HUES6 (cell line): ENCODE measurements around the gene ITGB2.

Experiments used
- H3K27ac ChIP-seq: 2 replicates; pipeline ENCODE4 v1.7.0; 2013; ENCODE audit warnings: low read depth, mild to moderate bottlenecking, low read length, inconsistent platforms
- H3K27me3 ChIP-seq: 2 replicates; pipeline ENCODE4 v1.6.1; 2013; ENCODE audit warnings: low read length; ENCODE audit not compliant: control insufficient read depth, insufficient read depth
- H3K36me3 ChIP-seq: 2 replicates; pipeline ENCODE4 v1.6.1; 2013; ENCODE audit warnings: low read length; ENCODE audit not compliant: control insufficient read depth, insufficient read depth
- H3K4me1 ChIP-seq: 2 replicates; pipeline ENCODE4 v1.6.1; 2013; ENCODE audit warnings: low read length; ENCODE audit not compliant: control insufficient read depth, insufficient read depth
- H3K4me3 ChIP-seq: 2 replicates; pipeline ENCODE4 v1.5.1; 2013; ENCODE audit warnings: low read depth, low read length
- H3K9ac ChIP-seq: one replicate; pipeline ENCODE4 v1.6.1; 2013; ENCODE audit warnings: mild to moderate bottlenecking, low read length
- H3K9me3 ChIP-seq: 2 replicates; pipeline ENCODE4 v1.6.1; 2013; ENCODE audit warnings: low read depth, low read length; ENCODE audit not compliant: control insufficient read depth, insufficient read depth

The ITGB2 gene

DNA sequence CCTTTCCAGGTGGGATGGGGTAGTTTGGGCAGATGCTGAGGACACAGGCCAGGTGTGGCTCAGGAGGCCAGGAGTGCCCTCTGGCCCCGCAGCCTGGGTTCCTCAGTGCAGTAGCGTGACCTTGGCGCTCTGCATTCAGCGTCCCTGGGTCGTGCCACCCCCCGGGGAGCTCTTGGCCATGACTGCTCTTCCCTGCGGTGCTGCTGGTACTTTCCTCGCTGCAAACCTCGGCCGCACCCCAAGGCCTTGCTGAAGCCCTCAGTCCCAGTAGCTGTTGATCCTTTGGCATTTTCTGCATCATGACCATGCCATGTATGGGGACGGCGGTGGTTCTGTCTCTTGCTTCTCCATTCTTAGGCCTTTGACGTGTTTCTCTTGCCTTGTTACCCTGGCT lies 32.9 kb upstream of the ITGB2 start:
- no peak overlapping the region for H3K27ac ChIP-seq
- no peak overlapping the region for H3K9ac ChIP-seq
- H3K4me3 ChIP-seq: no peak overlapping the region
- H3K9me3 ChIP-seq: no peaks in the 10 kb centered on the region
- H3K4me1 ChIP-seq: peaks cover 4% of the 10 kb centered on the region; the same call in 1 of the 2 replicates
- peaks cover 54% of the 10 kb centered on the region for H3K36me3 ChIP-seq
- no peaks in the 10 kb centered on the region for H3K27me3 ChIP-seq

DNA sequence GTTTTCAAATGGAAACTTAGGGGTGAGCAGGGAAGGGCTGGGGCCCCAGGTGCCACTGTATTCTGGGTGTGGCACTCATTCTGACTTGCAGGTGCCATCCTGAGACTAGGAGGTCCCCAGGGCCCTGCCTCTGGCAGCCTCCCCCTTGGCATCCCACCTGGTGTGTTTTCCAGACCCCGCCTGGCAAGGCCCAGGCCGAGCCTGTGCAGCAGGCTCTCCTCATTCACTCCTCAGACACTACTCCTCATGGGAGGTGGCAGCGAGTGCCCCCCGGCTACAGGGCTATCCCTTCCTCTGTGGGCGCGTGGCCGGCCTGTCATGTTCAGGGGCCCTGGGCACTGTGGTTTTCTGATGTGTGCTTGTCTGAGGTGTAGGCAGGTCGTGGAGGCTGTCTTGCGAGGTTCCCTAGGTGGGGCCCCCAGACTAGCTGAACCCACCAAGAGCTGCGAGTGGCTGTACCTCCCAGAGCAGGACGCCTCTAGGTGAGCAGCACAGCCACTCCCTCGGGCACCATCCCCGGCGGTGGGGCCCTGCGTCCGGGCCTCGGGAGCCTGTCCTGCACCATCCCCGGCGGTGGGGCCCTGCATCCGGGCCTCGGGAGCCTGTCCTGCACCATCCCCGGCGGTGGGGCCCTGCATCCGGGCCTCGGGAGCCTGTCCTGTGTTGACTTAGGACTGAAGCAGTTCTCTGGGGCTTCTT lies 32.4 kb upstream of the ITGB2 start:
- Histone ChIP-seq H3K4me1 (peaks cover under 1% of the 10 kb centered on the region; the same call in 1 of the 2 replicates), H3K9me3 (no peaks in the 10 kb centered on the region), H3K36me3 (peaks cover 49% of the 10 kb centered on the region), H3K27ac (no peak overlapping the region), H3K9ac (no peak overlapping the region), H3K27me3 (no peaks in the 10 kb centered on the region), H3K4me3 (no peak overlapping the region)

DNA sequence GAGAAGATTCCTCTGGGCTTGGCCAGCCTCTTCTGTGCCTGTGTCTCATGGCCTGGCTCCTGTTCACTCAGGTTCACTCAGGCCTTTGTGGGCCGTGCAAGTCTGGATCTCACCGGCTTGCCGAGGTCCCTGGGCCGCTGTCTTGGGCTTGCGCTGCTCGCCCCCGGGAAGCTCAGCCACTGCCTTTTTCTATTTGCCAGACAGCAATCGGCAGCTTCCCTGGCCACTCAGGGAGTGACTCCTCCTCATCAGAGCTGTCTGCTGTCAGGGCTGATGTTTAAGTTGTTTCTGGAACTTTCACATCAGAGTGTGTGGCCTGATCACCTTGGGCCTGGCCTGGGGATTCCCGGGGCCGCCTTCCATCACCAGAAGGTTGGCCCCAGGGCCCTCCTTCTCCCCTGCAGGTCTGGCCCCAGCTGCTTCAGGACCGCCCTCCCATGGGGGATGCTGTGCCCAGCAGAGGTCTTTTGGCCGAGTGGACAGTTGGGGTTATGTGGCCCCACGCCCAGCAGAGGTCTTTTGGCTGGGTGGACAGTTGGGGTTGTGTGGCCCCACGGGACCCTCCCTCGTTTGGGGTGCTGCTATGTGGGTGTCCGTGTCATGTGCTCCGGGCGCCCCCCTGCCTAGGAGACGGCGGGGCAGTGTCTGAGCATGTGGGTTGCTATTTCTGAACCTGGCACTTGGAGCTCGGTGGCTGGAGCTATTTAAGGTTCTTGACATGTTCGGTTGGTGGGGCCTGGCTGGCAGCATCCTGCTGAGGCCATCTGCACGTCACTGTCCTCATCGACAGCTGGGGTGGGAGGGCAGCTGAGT lies 31.6 kb upstream of the ITGB2 start:
- H3K4me1 ChIP-seq: no peaks in the 10 kb centered on the region; the same call in 1 of the 2 replicates

DNA sequence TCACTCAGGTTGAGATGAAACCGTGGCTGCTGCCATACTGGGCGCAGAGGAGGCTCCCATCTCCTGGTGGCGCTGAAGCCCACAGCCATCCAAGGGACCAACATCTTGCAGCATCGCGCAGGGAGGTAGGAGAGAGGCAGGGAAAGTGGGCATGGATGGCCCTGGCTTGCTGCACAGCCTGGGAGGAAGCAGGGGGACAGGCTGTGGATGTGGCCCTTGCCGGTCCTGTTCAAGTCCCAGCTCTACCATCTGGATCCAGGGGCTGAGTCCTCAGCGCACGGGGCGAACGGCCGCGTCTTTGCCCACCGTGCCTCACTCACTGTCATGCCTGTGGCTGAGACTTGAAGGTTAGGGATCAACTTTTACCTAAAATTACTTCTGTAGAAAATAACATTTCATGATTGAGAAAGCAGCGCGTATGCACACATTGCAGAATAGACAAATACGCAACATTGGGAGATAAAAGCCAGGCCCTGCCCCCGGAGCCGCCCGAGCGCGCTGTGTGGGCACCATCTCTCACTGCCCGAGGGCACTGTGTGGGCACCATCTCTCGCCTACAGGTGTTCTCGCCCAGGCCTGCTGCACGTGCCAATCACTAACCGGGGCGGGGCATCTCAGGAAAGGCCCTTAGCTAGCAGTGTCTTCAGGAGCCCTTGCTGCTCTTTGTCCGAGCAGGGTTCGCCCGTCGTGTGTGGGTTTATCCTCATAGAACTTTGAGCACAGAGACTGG lies 30.7 kb upstream of the ITGB2 start:
- no peak overlapping the region for H3K9ac ChIP-seq
- H3K4me3 ChIP-seq: no peak overlapping the region
- peaks cover 43% of the 10 kb centered on the region for H3K36me3 ChIP-seq
- H3K27ac ChIP-seq: no peak overlapping the region
- no peaks in the 10 kb centered on the region for H3K27me3 ChIP-seq
- H3K9me3 ChIP-seq: no peaks in the 10 kb centered on the region
- H3K4me1 ChIP-seq: no peaks in the 10 kb centered on the region

More for the DNA sequence above, 31.6 kb upstream of the ITGB2 start:
- H3K27ac ChIP-seq: no peak overlapping the region
- peaks cover 45% of the 10 kb centered on the region for H3K36me3 ChIP-seq
- no peaks in the 10 kb centered on the region for H3K9me3 ChIP-seq
- no peaks in the 10 kb centered on the region for H3K27me3 ChIP-seq
- no peak overlapping the region for H3K9ac ChIP-seq
- H3K4me3 ChIP-seq: no peak overlapping the region

DNA sequence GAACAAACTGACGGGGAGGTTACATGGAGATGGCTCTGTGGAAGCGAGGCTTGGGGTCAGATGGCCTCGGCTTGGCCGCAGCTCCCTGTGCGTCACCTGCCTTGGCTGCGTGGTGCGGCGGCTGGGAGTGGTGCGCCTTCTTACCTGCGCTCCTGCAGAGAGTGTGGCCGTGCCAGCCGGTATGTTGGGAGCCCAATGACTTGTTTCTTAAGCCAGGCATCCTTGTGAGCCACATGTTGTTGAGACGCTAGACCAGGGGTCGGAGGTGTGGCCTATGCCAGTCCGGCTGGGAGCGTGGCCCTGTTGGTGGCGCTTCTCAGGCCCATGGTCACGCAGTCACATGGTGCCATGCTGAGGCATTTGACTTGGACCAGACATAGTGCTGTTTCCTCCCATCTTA lies 29.7 kb upstream of the ITGB2 start:
- H3K9me3 ChIP-seq: no peaks in the 10 kb centered on the region
- no peak overlapping the region for H3K9ac ChIP-seq
- H3K4me1 ChIP-seq: no peaks in the 10 kb centered on the region
- H3K27me3 ChIP-seq: no peaks in the 10 kb centered on the region
- H3K27ac ChIP-seq: no peak overlapping the region
- peaks cover 41% of the 10 kb centered on the region for H3K36me3 ChIP-seq
- H3K4me3 ChIP-seq: no peak overlapping the region

DNA sequence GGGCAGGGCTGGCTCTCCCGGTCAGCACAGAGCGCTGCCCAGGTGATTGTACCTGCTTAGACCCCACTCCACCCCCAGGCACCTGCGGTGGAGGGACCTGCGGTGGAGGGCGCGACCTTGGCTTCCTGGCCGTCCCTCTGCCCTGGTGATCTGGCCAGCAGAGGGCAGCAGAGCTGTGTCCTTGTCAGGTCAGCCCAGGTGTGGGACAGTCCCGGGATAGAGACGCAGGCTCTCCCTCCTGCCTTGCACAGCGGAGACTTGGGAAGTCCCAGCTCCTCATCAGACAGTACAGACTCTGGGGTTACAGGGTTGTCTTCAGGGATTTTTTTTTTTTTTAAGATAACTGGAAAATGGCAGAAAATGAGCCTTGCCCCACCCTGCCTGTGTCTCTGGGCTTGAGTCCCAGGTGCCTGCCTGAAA lies 29.1 kb upstream of the ITGB2 start:
- Histone ChIP-seq H3K4me3 (no peak overlapping the region), H3K4me1 (no peaks in the 10 kb centered on the region), H3K36me3 (peaks cover 46% of the 10 kb centered on the region), H3K9me3 (no peaks in the 10 kb centered on the region), H3K27me3 (no peaks in the 10 kb centered on the region), H3K9ac (no peak overlapping the region), H3K27ac (no peak overlapping the region)

DNA sequence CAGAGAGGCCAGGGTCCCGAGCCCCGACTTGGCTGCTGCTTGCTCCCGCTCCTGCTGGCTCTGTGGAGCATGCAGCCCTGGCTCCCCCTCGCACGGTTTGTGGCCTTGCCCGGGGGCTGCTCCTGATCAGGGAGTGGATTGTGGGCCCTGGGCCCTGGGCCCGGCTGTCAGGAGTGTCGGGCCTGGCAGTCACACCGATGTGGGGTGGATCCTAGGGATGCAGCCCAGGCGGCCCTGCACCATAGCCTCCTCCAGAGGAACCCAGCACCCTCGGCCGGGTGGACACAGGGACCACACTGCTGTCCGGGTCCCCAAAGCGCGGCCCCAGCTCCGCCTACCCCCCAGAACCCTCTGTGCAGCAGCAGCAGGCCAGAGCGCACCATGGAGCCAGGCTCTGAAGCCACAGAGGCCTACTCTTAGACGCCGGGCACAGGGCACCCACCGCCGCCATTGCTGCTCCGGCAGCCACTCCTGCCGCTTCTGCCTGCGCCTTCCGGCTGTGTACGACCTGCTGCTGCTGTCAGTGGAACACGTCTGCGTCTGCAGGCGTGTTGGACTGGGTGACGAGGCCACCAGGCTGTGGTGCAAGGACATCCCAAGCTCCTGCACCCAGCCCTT lies 28.6 kb upstream of the ITGB2 start:
- H3K4me3 ChIP-seq: no peak overlapping the region
- no peaks in the 10 kb centered on the region for H3K4me1 ChIP-seq
- H3K36me3 ChIP-seq: peaks cover 47% of the 10 kb centered on the region
- no peaks in the 10 kb centered on the region for H3K9me3 ChIP-seq
- no peak overlapping the region for H3K9ac ChIP-seq
- no peaks in the 10 kb centered on the region for H3K27me3 ChIP-seq
- no peak overlapping the region for H3K27ac ChIP-seq

DNA sequence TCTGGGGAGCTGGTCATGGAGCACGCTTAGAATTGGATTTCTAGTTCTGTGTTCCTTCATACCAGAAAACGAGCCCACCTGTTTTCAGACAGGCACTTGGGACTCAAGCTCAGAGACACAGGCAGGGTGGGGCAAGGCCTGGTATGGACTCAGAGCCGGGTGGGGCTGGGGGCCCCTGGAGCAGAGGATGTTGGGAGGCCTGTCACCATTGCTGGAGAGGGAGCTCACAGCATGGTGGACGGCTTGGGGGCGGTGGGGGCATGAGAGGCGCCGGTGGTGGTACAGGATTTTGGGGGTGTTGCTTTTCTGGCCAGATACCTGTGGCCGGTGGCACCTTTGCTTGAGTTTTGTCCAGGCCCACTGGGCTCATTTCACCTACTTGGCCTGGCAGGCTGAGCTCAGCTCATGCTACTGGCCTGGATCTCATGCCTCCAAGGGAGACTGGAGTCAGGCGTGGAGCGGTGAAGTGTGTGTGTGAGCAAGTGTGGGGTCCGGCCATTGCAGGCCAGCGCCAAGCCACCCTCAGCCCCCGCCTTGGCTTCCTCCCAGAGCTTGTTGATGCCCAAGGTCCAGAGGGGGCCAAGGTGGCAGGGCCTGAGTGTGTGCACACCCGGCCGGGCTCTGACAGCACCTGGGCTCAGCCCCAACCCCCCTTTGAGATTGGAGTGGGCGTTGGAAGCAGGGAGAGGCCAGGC lies 27.9 kb upstream of the ITGB2 start:
- no peak overlapping the region for H3K9ac ChIP-seq
- no peaks in the 10 kb centered on the region for H3K27me3 ChIP-seq
- H3K36me3 ChIP-seq: peaks cover 47% of the 10 kb centered on the region
- H3K27ac ChIP-seq: no peak overlapping the region
- H3K4me3 ChIP-seq: no peak overlapping the region
- no peaks in the 10 kb centered on the region for H3K4me1 ChIP-seq
- no peaks in the 10 kb centered on the region for H3K9me3 ChIP-seq

DNA sequence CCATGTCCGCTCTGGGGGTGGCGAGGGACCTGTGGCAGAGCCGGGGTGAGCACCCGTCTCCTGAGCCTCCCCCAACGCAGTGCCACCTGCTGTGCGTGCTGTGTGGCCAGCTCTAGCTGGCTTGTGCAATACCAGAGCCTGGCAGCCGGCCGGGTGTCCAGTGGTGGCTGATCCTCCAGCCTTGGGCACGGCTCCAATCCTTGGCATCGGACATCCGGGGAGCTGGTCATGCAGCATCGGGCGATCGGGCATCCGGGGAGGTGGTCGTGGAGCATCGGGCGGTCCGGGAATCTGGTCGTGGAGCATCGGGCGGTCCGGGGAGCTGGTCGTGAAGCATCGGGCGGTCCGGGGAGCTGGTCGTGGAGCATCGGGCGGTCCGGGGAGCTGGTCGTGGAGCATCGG lies 27.2 kb upstream of the ITGB2 start:
- no peak overlapping the region for H3K9ac ChIP-seq
- no peak overlapping the region for H3K4me3 ChIP-seq
- H3K36me3 ChIP-seq: peaks cover 52% of the 10 kb centered on the region
- no peaks in the 10 kb centered on the region for H3K4me1 ChIP-seq
- no peaks in the 10 kb centered on the region for H3K9me3 ChIP-seq
- no peaks in the 10 kb centered on the region for H3K27me3 ChIP-seq
- H3K27ac ChIP-seq: no peak overlapping the region

DNA sequence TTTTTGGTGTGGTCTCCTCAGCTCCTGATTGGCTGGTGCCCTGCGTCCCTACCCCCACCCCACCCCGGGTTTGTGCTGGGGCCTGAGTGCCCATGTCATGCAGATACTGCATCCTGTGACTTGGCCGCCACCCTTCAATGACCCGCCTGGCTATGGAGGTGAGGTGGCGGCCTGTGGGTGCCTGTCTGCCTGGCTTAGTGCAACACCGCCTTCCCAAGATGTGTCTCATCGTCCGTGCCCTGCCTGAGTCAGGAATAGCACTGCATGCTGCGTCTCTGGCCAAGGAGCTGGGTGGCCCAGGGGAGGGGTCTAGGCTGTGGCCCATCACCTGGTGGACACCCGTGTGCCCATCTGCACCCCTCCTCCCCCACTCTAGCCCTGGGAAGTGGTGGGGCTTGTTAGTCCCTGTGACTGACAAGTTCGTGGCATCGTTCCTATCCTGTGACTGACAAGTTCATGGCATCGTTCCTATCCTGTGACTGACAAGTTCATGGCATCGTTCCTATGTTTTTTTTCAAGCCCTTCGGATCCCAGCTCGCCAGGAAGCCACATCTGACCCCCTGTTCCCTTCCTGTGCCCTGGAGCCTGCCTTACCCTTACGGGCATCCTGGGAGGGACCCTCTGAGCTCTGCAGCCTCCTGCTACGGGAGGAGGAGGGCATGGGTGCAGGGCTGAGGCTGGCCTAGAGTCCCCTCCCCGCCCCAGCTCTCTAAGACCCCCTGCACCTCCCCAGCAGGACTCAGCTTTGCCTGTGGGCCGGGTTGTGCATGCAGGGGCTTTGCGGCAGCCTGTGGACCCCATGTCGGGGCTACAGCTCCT lies 26.6 kb upstream of the ITGB2 start:
- peaks cover 58% of the 10 kb centered on the region for H3K36me3 ChIP-seq
- no peak overlapping the region for H3K9ac ChIP-seq
- no peaks in the 10 kb centered on the region for H3K4me1 ChIP-seq
- H3K9me3 ChIP-seq: no peaks in the 10 kb centered on the region
- H3K27ac ChIP-seq: no peak overlapping the region
- no peaks in the 10 kb centered on the region for H3K27me3 ChIP-seq
- H3K4me3 ChIP-seq: no peak overlapping the region
